Measurements from ENCODE around the gene ARID4B.

GRCh38 chr1:235275223-235275622 lies 52.8 kb downstream of the ARID4B start:
- TF ChIP-seq EZH2 (IDR thresholded peaks at IDR 0.05; ENCODE audit: low read length, unreplicated experiment) (no peak), CTCF (conservative IDR thresholded peaks at IDR 0.05; ENCODE audit: low read depth, low read length) (no peak), EZH2phosphoT487 (IDR thresholded peaks at IDR 0.05; ENCODE audit: borderline replicate concordance, low read length) (no peak)
